DOHH2 (cell line): ENCODE results near the gene SLC28A3.

Experiments used
- CTCF ChIP-seq: fragments of 200-600 bp; sonication (generic); IDR thresholded peaks from one replicate; pipeline ENCODE4 v1.5.1; 2014; ENCODE audit warnings: antibody characterized with exemption, mild to moderate bottlenecking, low read depth, low read length; ENCODE audit not compliant: poor library complexity, severe bottlenecking
- EZH2phosphoT487 ChIP-seq: fragments of 200-600 bp; sonication (generic); IDR thresholded peaks from 2 replicates; pipeline ENCODE4 v1.6.1; 2017; ENCODE audit warnings: borderline replicate concordance, mild to moderate bottlenecking, antibody characterized with exemption, low read length, moderate library complexity, mixed read lengths

GRCh38 chr9:84361645-84362044, 21.1 kb upstream of the SLC28A3 start:
- no peak for TF ChIP-seq CTCF
- TF ChIP-seq EZH2phosphoT487: no peak
